NCI-H1092 treated with DMSO at 0.1 percent for 48 hours (cell line): ENCODE data around the gene WDR26.
"Not testable (repeated sequence)": the region's sequence is repeated elsewhere in the genome, so short reads cannot be mapped to it uniquely, and the experiment has no call there.

ENCODE experiments used
- DNase-seq: peaks from one replicate; lab custom pipeline; 2025; lab: John Stamatoyannopoulos, UW

WDR26 gene

GRCh38 chr1:224433701-224434672 is 610 bp downstream of the WDR26 start:
- no peak for DNase-seq

- DNase-seq, result no peak
Measured at GRCh38 chr1:224433041-224433691, 1.4 kb downstream of the WDR26 start.

- DNase-seq, result no peak
Measured at GRCh38 chr1:224432672-224433040, 1.9 kb downstream of the WDR26 start.

- DNase-seq, result no peak
Measured at GRCh38 chr1:224432146-224432545, 2.5 kb downstream of the WDR26 start.

GRCh38 chr1:224431726-224432125 is 2.9 kb downstream of the WDR26 start:
- no peak for DNase-seq

GRCh38 chr1:224430511-224431113 is 4.0 kb downstream of the WDR26 start:
- no peak for DNase-seq

GRCh38 chr1:224429616-224430326 is 4.8 kb downstream of the WDR26 start:
- DNase-seq, result no peak

GRCh38 chr1:224428713-224429112 is 5.9 kb downstream of the WDR26 start:
- DNase-seq, result not testable (repeated sequence)

- no peak for DNase-seq
Measured at GRCh38 chr1:224427346-224427745, 7.3 kb downstream of the WDR26 start.

- not testable (repeated sequence) for DNase-seq
Measured at GRCh38 chr1:224426869-224427268, 7.7 kb downstream of the WDR26 start.

- DNase-seq, result no peak
Measured at GRCh38 chr1:224425279-224425884, 9.2 kb downstream of the WDR26 start.

- DNase-seq, result no peak
Measured at GRCh38 chr1:224420106-224420505, 14.5 kb downstream of the WDR26 start.

GRCh38 chr1:224411766-224412165 is 22.8 kb downstream of the WDR26 start:
- no peak for DNase-seq

GRCh38 chr1:224408294-224408590 is 26.4 kb downstream of the WDR26 start:
- DNase-seq, result no peak

GRCh38 chr1:224407571-224408293 is 26.9 kb downstream of the WDR26 start:
- no peak for DNase-seq

- DNase-seq, result no peak
Measured at GRCh38 chr1:224406216-224406615, 28.4 kb downstream of the WDR26 start.

- no peak for DNase-seq
Measured at GRCh38 chr1:224405604-224405970, 29.0 kb downstream of the WDR26 start.

GRCh38 chr1:224404916-224405603 is 29.5 kb downstream of the WDR26 start:
- no peak for DNase-seq

GRCh38 chr1:224402472-224403036 is 32.0 kb downstream of the WDR26 start:
- no peak for DNase-seq

GRCh38 chr1:224399887-224400286 is 34.7 kb downstream of the WDR26 start:
- DNase-seq, result no peak
